ENCODE data around the gene DNER. TPM values are rescaled to one million over a fixed set of nuclear protein-coding genes. Genes with fewer than 3 reads are reported as not detected.

The DNER gene
- total and polyA plus RNA-seq, 10 of the 15 experiments (the other 5 are each of a cell fraction or from before 2014, with no cell fraction given): 0.04 to 0.08 (median 0.07) TPM; not detected in 7

DNA sequence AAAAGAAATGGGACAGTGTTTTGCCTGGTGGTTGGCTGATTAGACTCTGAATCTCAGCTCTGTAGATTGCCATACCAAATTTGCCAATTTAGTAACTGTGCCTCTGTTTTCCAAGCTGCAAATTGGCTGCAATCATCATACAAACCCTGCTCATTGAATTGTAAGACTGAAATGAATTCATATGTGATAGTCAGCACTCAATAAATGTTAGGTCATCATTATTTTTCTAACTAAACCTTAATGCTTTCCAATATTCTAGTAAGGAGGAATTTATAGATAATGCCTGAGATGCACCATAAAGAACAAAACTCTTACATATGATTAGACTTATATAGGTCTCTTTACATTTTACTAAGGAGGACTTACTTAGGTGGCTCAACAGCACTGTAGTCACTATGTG lies 85.3 kb downstream of the DNER start:
- in situ Hi-C loops (cut with MboI) (no loop called here), intact Hi-C loops (cut with micrococcal nuclease; ENCODE audit: unreplicated experiment) (no loop called here)
- SMC1A ChIA-PET (ENCODE audit: uncharacterized antibody, unreplicated experiment): no interaction called here
- TF ChIP-seq IKZF1 (conservative IDR thresholded peaks at IDR 0.05) (no peak), GATAD2B (conservative IDR thresholded peaks at IDR 0.05; ENCODE audit: low read depth) (no peak), SMAD5 (IDR thresholded peaks at IDR 0.05; ENCODE audit: low read depth) (no peak), CREB1 (IDR thresholded peaks at IDR 0.05; ENCODE audit: low read depth) (no peak), HDGF (IDR thresholded peaks at IDR 0.05) (no peak), SREBF2 (IDR thresholded peaks at IDR 0.05; ENCODE audit: low read length) (no peak), EED (IDR thresholded peaks at IDR 0.05; ENCODE audit: low read depth) (no peak)
- TF ChIP-seq, protein P1, sequence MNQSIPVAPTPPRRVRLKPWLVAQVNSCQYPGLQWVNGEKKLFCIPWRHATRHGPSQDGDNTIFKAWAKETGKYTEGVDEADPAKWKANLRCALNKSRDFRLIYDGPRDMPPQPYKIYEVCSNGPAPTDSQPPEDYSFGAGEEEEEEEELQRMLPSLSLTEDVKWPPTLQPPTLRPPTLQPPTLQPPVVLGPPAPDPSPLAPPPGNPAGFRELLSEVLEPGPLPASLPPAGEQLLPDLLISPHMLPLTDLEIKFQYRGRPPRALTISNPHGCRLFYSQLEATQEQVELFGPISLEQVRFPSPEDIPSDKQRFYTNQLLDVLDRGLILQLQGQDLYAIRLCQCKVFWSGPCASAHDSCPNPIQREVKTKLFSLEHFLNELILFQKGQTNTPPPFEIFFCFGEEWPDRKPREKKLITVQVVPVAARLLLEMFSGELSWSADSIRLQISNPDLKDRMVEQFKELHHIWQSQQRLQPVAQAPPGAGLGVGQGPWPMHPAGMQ (IDR thresholded peaks at IDR 0.05; ENCODE audit: borderline replicate concordance): no peak
- Histone ChIP-seq H3K79me2 (ENCODE audit: control insufficient read depth, insufficient read depth, low read length) (no peaks in the 10 kb centered on the region), H3K9ac (ENCODE audit: control insufficient read depth, insufficient read depth, low read length) (no peak overlapping the region), H3K4me3 (no peak overlapping the region), H3K4me2 (ENCODE audit: control insufficient read depth, insufficient read depth) (no peak overlapping the region), H3K36me3 (ENCODE audit: control insufficient read depth in 2 of 2, insufficient read depth in 2 of 2, low read length in 1 of 2) (no peaks in the 10 kb centered on the region), H3K9me3 (replicated peaks; ENCODE audit: control insufficient read depth, insufficient read depth, low read length) (no peaks in the 10 kb centered on the region), H4K20me1 (ENCODE audit: control insufficient read depth, insufficient read depth) (no peaks in the 10 kb centered on the region), H2AFZ (ENCODE audit: control insufficient read depth, low read depth, low read length) (no peak overlapping the region), H3K27me3 (replicated peaks in 1 of 2; ENCODE audit: control insufficient read depth in 2 of 2, insufficient read depth in 2 of 2, low read length in 1 of 2) (no peaks in the 10 kb centered on the region; a peak in 1 of 4 replicates), H3K4me1 (ENCODE audit: control insufficient read depth, insufficient read depth, low read length) (no peaks in the 10 kb centered on the region), H3K27ac (ENCODE audit: control insufficient read depth, insufficient read depth) (no peak overlapping the region)
- DNase-seq (ENCODE audit: low read depth, low spot score): no peak
- no peak for FAIRE-seq
- POLR2A ChIA-PET: no interaction called here
- RAD21 ChIA-PET (ENCODE audit: unreplicated experiment): no interaction called here
- BruUV-seq (replicated peaks): no TSS peak
- CTCF ChIA-PET: no interaction called here
- no peak for ATAC-seq

DNA sequence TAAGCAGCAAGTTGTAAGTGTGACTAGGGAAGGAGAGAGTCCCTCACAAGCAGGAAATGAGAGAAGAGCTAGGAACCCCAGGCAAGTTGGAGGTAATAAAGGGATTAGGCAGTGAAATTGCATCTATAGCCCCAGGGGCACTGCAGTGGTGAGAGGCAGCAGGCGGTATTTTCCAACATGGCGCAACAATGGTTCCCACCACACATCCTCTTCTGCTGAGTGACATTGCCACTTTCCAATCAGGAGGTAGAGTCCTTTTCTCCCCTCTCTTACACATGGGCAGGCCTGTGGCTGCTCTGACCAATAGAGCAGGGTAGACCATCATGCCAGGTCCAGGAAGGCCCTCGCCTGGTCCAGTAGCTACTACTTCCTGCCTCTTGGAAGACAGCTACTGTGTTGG lies 86.6 kb downstream of the DNER start:
- ChIA-PET SMC1A (ENCODE audit: uncharacterized antibody, unreplicated experiment) (interaction anchor here (0.6 to 1.1 kb wide), 3 partner anchors 11 to 42 kb away, joined by 3 read pairs; no protein-coding TSS in a partner anchor), CTCF (no interaction called here), POLR2A (no interaction called here), RAD21 (ENCODE audit: unreplicated experiment) (no interaction called here)
- BruUV-seq (replicated peaks): no TSS peak
- 11% methylated on average over 3 of the region's 3 CpGs for WGBS (ENCODE audit: insufficient coverage, insufficient replicate concordance, low lambda C conversion rate, missing lambda C conversion rate)
- Histone ChIP-seq H3K36me3 (ENCODE audit: control insufficient read depth in 2 of 2, insufficient read depth in 2 of 2, low read length in 1 of 2) (no peaks in the 10 kb centered on the region), H3K9me3 (replicated peaks; ENCODE audit: control insufficient read depth, insufficient read depth, low read length) (no peaks in the 10 kb centered on the region), H3K79me2 (ENCODE audit: control insufficient read depth, insufficient read depth, low read length) (no peaks in the 10 kb centered on the region), H3K27me3 (replicated peaks in 1 of 2; ENCODE audit: control insufficient read depth in 2 of 2, insufficient read depth in 2 of 2, low read length in 1 of 2) (no peaks in the 10 kb centered on the region; a peak in 1 of 4 replicates), H3K4me2 (ENCODE audit: control insufficient read depth, insufficient read depth) (no peak overlapping the region), H3K9ac (ENCODE audit: control insufficient read depth, insufficient read depth, low read length) (no peak overlapping the region), H3K27ac (ENCODE audit: control insufficient read depth, insufficient read depth) (no peak overlapping the region), H3K4me3 (no peak overlapping the region), H4K20me1 (ENCODE audit: control insufficient read depth, insufficient read depth) (no peaks in the 10 kb centered on the region), H2AFZ (ENCODE audit: control insufficient read depth, low read depth, low read length) (no peak overlapping the region), H3K4me1 (ENCODE audit: control insufficient read depth, insufficient read depth, low read length) (no peaks in the 10 kb centered on the region)
- no peak for ATAC-seq
- intact Hi-C loops (cut with micrococcal nuclease; ENCODE audit: unreplicated experiment) (no loop called here), in situ Hi-C loops (cut with MboI) (no loop called here)
- no peak for FAIRE-seq
- DNase-seq (ENCODE audit: low read depth, low spot score): no peak
- TF ChIP-seq, protein P2, sequence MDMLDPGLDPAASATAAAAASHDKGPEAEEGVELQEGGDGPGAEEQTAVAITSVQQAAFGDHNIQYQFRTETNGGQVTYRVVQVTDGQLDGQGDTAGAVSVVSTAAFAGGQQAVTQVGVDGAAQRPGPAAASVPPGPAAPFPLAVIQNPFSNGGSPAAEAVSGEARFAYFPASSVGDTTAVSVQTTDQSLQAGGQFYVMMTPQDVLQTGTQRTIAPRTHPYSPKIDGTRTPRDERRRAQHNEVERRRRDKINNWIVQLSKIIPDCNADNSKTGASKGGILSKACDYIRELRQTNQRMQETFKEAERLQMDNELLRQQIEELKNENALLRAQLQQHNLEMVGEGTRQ (IDR thresholded peaks at IDR 0.05; ENCODE audit: borderline replicate concordance, low read depth, low read length): no peak
- TF ChIP-seq SMC3 (IDR thresholded peaks at IDR 0.05; ENCODE audit: borderline replicate concordance, low read length): no peak
- TF ChIP-seq YBX1 (IDR thresholded peaks at IDR 0.05): no peak
- TF ChIP-seq, protein P3, sequence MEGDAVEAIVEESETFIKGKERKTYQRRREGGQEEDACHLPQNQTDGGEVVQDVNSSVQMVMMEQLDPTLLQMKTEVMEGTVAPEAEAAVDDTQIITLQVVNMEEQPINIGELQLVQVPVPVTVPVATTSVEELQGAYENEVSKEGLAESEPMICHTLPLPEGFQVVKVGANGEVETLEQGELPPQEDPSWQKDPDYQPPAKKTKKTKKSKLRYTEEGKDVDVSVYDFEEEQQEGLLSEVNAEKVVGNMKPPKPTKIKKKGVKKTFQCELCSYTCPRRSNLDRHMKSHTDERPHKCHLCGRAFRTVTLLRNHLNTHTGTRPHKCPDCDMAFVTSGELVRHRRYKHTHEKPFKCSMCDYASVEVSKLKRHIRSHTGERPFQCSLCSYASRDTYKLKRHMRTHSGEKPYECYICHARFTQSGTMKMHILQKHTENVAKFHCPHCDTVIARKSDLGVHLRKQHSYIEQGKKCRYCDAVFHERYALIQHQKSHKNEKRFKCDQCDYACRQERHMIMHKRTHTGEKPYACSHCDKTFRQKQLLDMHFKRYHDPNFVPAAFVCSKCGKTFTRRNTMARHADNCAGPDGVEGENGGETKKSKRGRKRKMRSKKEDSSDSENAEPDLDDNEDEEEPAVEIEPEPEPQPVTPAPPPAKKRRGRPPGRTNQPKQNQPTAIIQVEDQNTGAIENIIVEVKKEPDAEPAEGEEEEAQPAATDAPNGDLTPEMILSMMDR (IDR thresholded peaks at IDR 0.05 in 2 of 3, conservative IDR thresholded peaks at IDR 0.05 in 1 of 3; ENCODE audit: control insufficient read depth in 2 of 3, extremely low read depth in 1 of 3, insufficient read depth in 1 of 3, low read depth in 3 of 3, low read length in 3 of 3): no peak
- TF ChIP-seq ZNF207 (IDR thresholded peaks at IDR 0.05; ENCODE audit: borderline replicate concordance): no peak
- no peak for TF ChIP-seq HDAC6 (IDR thresholded peaks at IDR 0.05; ENCODE audit: unreplicated experiment)
- TF ChIP-seq BHLHE40 (IDR thresholded peaks at IDR 0.05; ENCODE audit: borderline replicate concordance in 1 of 2, low read depth in 2 of 2, low read length in 1 of 2): no peak
- TF ChIP-seq IRF4 (IDR thresholded peaks at IDR 0.05; ENCODE audit: low read depth, low read length): no peak
- TF ChIP-seq SMAD5 (IDR thresholded peaks at IDR 0.05; ENCODE audit: low read depth): no peak
- no peak for TF ChIP-seq RAD51 (IDR thresholded peaks at IDR 0.05)
